HCT116 (cell line): ENCODE data around the gene SEC24C.

Source experiments
- CEBPB ChIP-seq: IDR thresholded peaks from 2 replicates; pipeline ENCODE4 v1.6.1; 2012; ENCODE audit warnings: low read depth
- EZH2 ChIP-seq: fragments of 200-600 bp; sonication (generic); IDR thresholded peaks from 2 replicates; pipeline ENCODE4 v1.6.1; 2017; ENCODE audit warnings: antibody characterized with exemption, mixed run types
- EZH2phosphoT487 ChIP-seq: fragments of 200-600 bp; IDR thresholded peaks from 2 replicates; pipeline ENCODE4 v1.6.1; 2018; ENCODE audit warnings: antibody characterized with exemption, borderline replicate concordance
- FOSL1 ChIP-seq: IDR thresholded peaks from 2 replicates; pipeline ENCODE4 v1.6.1; 2012; ENCODE audit warnings: low read depth
- JUND ChIP-seq: IDR thresholded peaks from 2 replicates; pipeline ENCODE4 v1.6.1; 2012
- POLR2A ChIP-seq: IDR thresholded peaks from 2 replicates; pipeline ENCODE4 v1.7.0; 2011; ENCODE audit warnings: borderline replicate concordance; ENCODE audit not compliant: insufficient read depth, insufficient read length; ENCODE audit errors: extremely low read depth
- POLR2AphosphoS5 ChIP-seq: IDR thresholded peaks from 2 replicates; pipeline ENCODE4 v1.6.1; 2011; ENCODE audit warnings: mild to moderate bottlenecking, low read depth, low read length, moderate library complexity
- TCF7L2 ChIP-seq: IDR thresholded peaks from 2 replicates; pipeline ENCODE4 v1.7.0; 2011; ENCODE audit warnings: borderline replicate concordance, inconsistent platforms; ENCODE audit not compliant: insufficient read depth, insufficient read length; ENCODE audit errors: extremely low read depth
- YY1 ChIP-seq: IDR thresholded peaks from 2 replicates; pipeline ENCODE4 v1.6.1; 2011; ENCODE audit warnings: low read length, low read depth, moderate library complexity, mild to moderate bottlenecking; ENCODE audit not compliant: insufficient replicate concordance; ENCODE audit errors: extremely low read depth
- ZNF274 ChIP-seq: fragments of 200-500 bp; sonication (Bioruptor generic); IDR thresholded peaks from 2 replicates; pipeline ENCODE4 v1.6.1; 2014; ENCODE audit warnings: mild to moderate bottlenecking, low read depth, low read length, inconsistent platforms
- TF ChIP-seq, protein P1 (sequence below), 3 experiments: fragments of 200-600 bp in 1 of 3; sonication (generic) in 1 of 3; IDR thresholded peaks in 2 of 3; conservative IDR thresholded peaks in 1 of 3; 2 replicates each; pipeline ENCODE4 v1.5.1; 2012 to 2017; ENCODE audit warnings: low read depth in 2 of 3, low read length in 2 of 3, antibody characterized with exemption in 1 of 3, borderline replicate concordance in 1 of 3, control low read depth in 1 of 3, mild to moderate bottlenecking in 1 of 3, mixed read lengths in 1 of 3, mixed run types in 1 of 3, moderate library complexity in 1 of 3; ENCODE audit not compliant: insufficient read depth in 1 of 3
- TF ChIP-seq, protein P2 (sequence below): IDR thresholded peaks from 2 replicates; pipeline ENCODE4 v1.6.1; 2012
- TF ChIP-seq, protein P3 (sequence below): IDR thresholded peaks from 2 replicates; pipeline ENCODE4 v1.6.1; 2012

DNA sequence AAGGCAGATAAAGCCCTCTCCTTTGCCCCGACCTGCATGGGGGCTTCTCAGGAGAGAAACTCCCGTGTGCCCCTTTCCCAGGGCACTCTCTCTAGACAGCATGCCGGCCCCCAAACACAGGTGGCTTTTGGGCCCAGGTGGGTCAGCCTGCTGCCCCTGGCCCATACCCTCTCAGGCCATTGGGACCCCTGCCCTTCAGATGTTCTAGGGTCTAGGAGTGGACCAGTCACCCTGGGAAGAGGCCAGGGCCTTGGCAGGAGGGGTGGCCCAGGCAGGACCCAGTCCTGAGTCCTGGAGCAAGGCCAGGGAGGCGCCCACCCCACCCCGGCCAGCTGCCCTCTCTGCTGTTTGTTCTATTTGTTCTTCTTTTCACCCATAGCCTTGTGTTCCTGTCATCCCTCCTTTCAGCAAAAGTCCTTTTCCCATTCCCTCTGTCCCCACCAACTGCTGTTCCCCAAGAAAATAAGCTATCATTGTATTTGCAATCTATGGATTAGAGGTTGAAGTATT, 9.3 kb upstream of the SEC24C start:
- TF ChIP-seq FOSL1 = no peak
- TF ChIP-seq, protein P1, sequence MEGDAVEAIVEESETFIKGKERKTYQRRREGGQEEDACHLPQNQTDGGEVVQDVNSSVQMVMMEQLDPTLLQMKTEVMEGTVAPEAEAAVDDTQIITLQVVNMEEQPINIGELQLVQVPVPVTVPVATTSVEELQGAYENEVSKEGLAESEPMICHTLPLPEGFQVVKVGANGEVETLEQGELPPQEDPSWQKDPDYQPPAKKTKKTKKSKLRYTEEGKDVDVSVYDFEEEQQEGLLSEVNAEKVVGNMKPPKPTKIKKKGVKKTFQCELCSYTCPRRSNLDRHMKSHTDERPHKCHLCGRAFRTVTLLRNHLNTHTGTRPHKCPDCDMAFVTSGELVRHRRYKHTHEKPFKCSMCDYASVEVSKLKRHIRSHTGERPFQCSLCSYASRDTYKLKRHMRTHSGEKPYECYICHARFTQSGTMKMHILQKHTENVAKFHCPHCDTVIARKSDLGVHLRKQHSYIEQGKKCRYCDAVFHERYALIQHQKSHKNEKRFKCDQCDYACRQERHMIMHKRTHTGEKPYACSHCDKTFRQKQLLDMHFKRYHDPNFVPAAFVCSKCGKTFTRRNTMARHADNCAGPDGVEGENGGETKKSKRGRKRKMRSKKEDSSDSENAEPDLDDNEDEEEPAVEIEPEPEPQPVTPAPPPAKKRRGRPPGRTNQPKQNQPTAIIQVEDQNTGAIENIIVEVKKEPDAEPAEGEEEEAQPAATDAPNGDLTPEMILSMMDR (IDR thresholded peaks at IDR 0.05 in 2 of 3, conservative IDR thresholded peaks at IDR 0.05 in 1 of 3; ENCODE audit: borderline replicate concordance in 1 of 3, insufficient read depth in 1 of 3, low read depth in 2 of 3, low read length in 2 of 3) = no peak
- no peak for TF ChIP-seq EZH2phosphoT487
- TF ChIP-seq EZH2 = no peak
- no peak for TF ChIP-seq POLR2A
- TF ChIP-seq YY1 = no peak
- TF ChIP-seq JUND = no peak
- no peak for TF ChIP-seq POLR2AphosphoS5
- TF ChIP-seq, protein P2, sequence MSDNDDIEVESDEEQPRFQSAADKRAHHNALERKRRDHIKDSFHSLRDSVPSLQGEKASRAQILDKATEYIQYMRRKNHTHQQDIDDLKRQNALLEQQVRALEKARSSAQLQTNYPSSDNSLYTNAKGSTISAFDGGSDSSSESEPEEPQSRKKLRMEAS = no peak
- TF ChIP-seq, protein P3, sequence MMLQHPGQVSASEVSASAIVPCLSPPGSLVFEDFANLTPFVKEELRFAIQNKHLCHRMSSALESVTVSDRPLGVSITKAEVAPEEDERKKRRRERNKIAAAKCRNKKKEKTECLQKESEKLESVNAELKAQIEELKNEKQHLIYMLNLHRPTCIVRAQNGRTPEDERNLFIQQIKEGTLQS = no peak
- no peak for TF ChIP-seq TCF7L2
- no peak for TF ChIP-seq ZNF274
- no peak for TF ChIP-seq CEBPB
